Astrocyte (in vitro differentiated cells and primary cell): ENCODE data around the gene SLC1A7. TPM values are rescaled to one million over a fixed set of nuclear protein-coding genes. Genes with fewer than 3 reads are reported as not detected.

Experiments
- DNase-seq: peaks from one replicate; pipeline ENCODE4 v3.0.0-alpha.2; 2010; ENCODE audit warnings: low read depth
- FAIRE-seq: peaks from 2 replicates; lab custom pipeline; 2011; peaks lifted over from hg19 to GRCh38; lab: Jason Lieb, UNC
- H2AFZ ChIP-seq: 2 replicates; pipeline ENCODE4 v1.6.0; 2012; ENCODE audit warnings: low read depth, low read length, inconsistent platforms
- H3K27ac ChIP-seq: 2 replicates; pipeline ENCODE4 v1.5.1; 2011; ENCODE audit warnings: low read depth, low read length, inconsistent platforms
- H3K27me3 ChIP-seq: 2 replicates; pipeline ENCODE4 v1.6.0; 2011; ENCODE audit warnings: low read length, inconsistent platforms; ENCODE audit not compliant: insufficient read depth
- H3K36me3 ChIP-seq: 2 replicates; pipeline ENCODE4 v1.5.1; 2011; ENCODE audit warnings: low read length, inconsistent platforms; ENCODE audit not compliant: insufficient read depth
- H3K4me1 ChIP-seq: 2 replicates; pipeline ENCODE4 v1.5.1; 2011; ENCODE audit warnings: low read length, inconsistent platforms; ENCODE audit not compliant: insufficient read depth
- H3K4me2 ChIP-seq: 2 replicates; pipeline ENCODE4 v1.6.0; 2012; ENCODE audit warnings: low read length, inconsistent platforms
- H3K4me3 ChIP-seq: 2 replicates; pipeline ENCODE4 v1.5.1; 2011; ENCODE audit warnings: low read depth, mild to moderate bottlenecking, low read length, inconsistent platforms; ENCODE audit not compliant: insufficient read depth
- H3K79me2 ChIP-seq: 2 replicates; pipeline ENCODE4 v1.6.0; 2012; ENCODE audit warnings: mild to moderate bottlenecking, low read length, inconsistent platforms; ENCODE audit not compliant: insufficient read depth
- H3K9ac ChIP-seq: 2 replicates; pipeline ENCODE4 v1.6.0; 2012; ENCODE audit warnings: mild to moderate bottlenecking, low read length, inconsistent platforms
- H3K9me3 ChIP-seq: 2 replicates; pipeline ENCODE4 v1.5.1; 2012; ENCODE audit warnings: low read depth, mild to moderate bottlenecking, low read length, inconsistent platforms; ENCODE audit not compliant: insufficient read depth
- H4K20me1 ChIP-seq: 2 replicates; pipeline ENCODE4 v1.6.0; 2012; ENCODE audit warnings: low read length, inconsistent platforms; ENCODE audit not compliant: insufficient read depth
- H3K27ac Mint-ChIP-seq: one replicate; pipeline ENCODE4 v1.8.0; 2021; ENCODE audit warnings: mild to moderate bottlenecking, mixed read lengths; ENCODE audit not compliant: unreplicated experiment
- H3K27me3 Mint-ChIP-seq: one replicate; pipeline ENCODE4 v1.8.0; 2021; ENCODE audit warnings: low read depth, mixed read lengths; ENCODE audit not compliant: unreplicated experiment
- H3K36me3 Mint-ChIP-seq: one replicate; pipeline ENCODE4 v1.8.0; 2021; ENCODE audit warnings: low read depth, mixed read lengths; ENCODE audit not compliant: unreplicated experiment
- H3K4me1 Mint-ChIP-seq: one replicate; pipeline ENCODE4 v1.8.0; 2021; ENCODE audit warnings: low read depth, mixed read lengths; ENCODE audit not compliant: unreplicated experiment
- H3K4me3 Mint-ChIP-seq: one replicate; pipeline ENCODE4 v1.8.0; 2021; ENCODE audit warnings: mild to moderate bottlenecking, moderate library complexity, mixed read lengths; ENCODE audit not compliant: unreplicated experiment
- H3K9me3 Mint-ChIP-seq: one replicate; pipeline ENCODE4 v1.8.0; 2021; ENCODE audit warnings: mild to moderate bottlenecking, mixed read lengths; ENCODE audit not compliant: unreplicated experiment
- EZH2 ChIP-seq: IDR thresholded peaks from 2 replicates; pipeline ENCODE4 v1.6.1; 2012; ENCODE audit warnings: mild to moderate bottlenecking, low read length, inconsistent platforms; ENCODE audit not compliant: insufficient read depth
- total RNA-seq: library from RNA; stranded (reverse); gene quantifications from 2 replicates; pipeline ENCODE4 v1.2.1, GENCODE V29; 2021
- TF ChIP-seq, protein P1 (sequence below): IDR thresholded peaks from 2 replicates; pipeline ENCODE4 v1.5.1; 2011; ENCODE audit warnings: low read depth, mild to moderate bottlenecking, inconsistent platforms, low read length, moderate library complexity; ENCODE audit not compliant: insufficient read depth

The SLC1A7 gene
- total RNA-seq, 1 donor from 2014 or later, result not detected

DNA sequence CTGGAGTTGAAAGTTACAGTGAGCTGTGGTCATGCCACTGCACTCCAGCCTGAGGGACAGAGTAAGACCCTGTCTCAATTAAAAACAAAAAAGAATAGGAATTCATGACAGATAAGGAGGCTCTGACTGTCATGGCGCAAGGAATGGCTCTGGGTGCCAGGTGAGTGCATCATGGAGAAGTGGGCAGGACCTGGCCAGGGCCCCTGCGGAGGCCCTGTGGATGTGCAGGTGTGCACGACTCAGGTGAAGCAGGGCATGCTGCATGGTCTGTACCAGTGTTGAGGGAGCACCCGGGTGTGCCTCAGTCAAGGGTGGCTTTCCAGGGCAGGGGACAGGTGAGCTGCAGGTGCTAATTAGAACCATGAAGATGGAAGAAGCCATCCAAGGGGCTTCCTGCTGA lies 14.0 kb downstream of the SLC1A7 start:
- Histone ChIP-seq H3K9me3 (no peaks in the 10 kb centered on the region), H4K20me1 (no peaks in the 10 kb centered on the region), H3K36me3 (no peaks in the 10 kb centered on the region), H3K79me2 (no peaks in the 10 kb centered on the region), H3K4me1 (peaks cover 3% of the 10 kb centered on the region), H3K4me2 (no peak overlapping the region), H3K27ac (no peak overlapping the region), H3K4me3 (no peak overlapping the region), H2AFZ (no peak overlapping the region), H3K27me3 (no peaks in the 10 kb centered on the region), H3K9ac (no peak overlapping the region)
- Mint-ChIP-seq H3K9me3 (peaks cover 4% of the 10 kb centered on the region), H3K36me3 (no peaks in the 10 kb centered on the region), H3K4me3 (no peak overlapping the region), H3K4me1 (peaks cover 14% of the 10 kb centered on the region), H3K27me3 (peaks cover 38% of the 10 kb centered on the region), H3K27ac (no peak overlapping the region)
- DNase-seq (no peak), FAIRE-seq (no peak)
- TF ChIP-seq EZH2, result no peak
- TF ChIP-seq, protein P1, sequence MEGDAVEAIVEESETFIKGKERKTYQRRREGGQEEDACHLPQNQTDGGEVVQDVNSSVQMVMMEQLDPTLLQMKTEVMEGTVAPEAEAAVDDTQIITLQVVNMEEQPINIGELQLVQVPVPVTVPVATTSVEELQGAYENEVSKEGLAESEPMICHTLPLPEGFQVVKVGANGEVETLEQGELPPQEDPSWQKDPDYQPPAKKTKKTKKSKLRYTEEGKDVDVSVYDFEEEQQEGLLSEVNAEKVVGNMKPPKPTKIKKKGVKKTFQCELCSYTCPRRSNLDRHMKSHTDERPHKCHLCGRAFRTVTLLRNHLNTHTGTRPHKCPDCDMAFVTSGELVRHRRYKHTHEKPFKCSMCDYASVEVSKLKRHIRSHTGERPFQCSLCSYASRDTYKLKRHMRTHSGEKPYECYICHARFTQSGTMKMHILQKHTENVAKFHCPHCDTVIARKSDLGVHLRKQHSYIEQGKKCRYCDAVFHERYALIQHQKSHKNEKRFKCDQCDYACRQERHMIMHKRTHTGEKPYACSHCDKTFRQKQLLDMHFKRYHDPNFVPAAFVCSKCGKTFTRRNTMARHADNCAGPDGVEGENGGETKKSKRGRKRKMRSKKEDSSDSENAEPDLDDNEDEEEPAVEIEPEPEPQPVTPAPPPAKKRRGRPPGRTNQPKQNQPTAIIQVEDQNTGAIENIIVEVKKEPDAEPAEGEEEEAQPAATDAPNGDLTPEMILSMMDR, result no peak

GRCh38 chr1:53127546-53127945 lies 14.9 kb downstream of the SLC1A7 start:
- no peak overlapping the region for H3K27ac ChIP-seq
- Mint-ChIP-seq H3K27ac (no peak overlapping the region), H3K4me1 (peaks cover 16% of the 10 kb centered on the region), H3K27me3 (peaks cover 31% of the 10 kb centered on the region), H3K9me3 (peaks cover 2% of the 10 kb centered on the region), H3K4me3 (no peak overlapping the region), H3K36me3 (no peaks in the 10 kb centered on the region)
- H3K4me2 ChIP-seq, result no peak overlapping the region
- H3K9ac ChIP-seq, result no peak overlapping the region
- FAIRE-seq (no peak), DNase-seq (no peak)
- H3K4me1 ChIP-seq, result peaks cover 5% of the 10 kb centered on the region
- no peak overlapping the region for H2AFZ ChIP-seq
- no peaks in the 10 kb centered on the region for H3K9me3 ChIP-seq
- no peaks in the 10 kb centered on the region for H3K36me3 ChIP-seq
- no peaks in the 10 kb centered on the region for H3K79me2 ChIP-seq
- no peaks in the 10 kb centered on the region for H3K27me3 ChIP-seq
- TF ChIP-seq, protein P1, result no peak
- no peak for TF ChIP-seq EZH2
- no peak overlapping the region for H3K4me3 ChIP-seq
- H4K20me1 ChIP-seq, result no peaks in the 10 kb centered on the region

GRCh38 chr1:53126495-53126894 lies 15.9 kb downstream of the SLC1A7 start:
- TF ChIP-seq, protein P1, result no peak
- no peak for TF ChIP-seq EZH2
- no peak overlapping the region for H3K27ac ChIP-seq
- no peaks in the 10 kb centered on the region for H4K20me1 ChIP-seq
- no peak overlapping the region for H3K4me2 ChIP-seq
- no peaks in the 10 kb centered on the region for H3K36me3 ChIP-seq
- H3K4me3 ChIP-seq, result no peak overlapping the region
- no peaks in the 10 kb centered on the region for H3K9me3 ChIP-seq
- H3K27me3 Mint-ChIP-seq, result peaks cover 23% of the 10 kb centered on the region
- H3K9me3 Mint-ChIP-seq, result peaks cover 2% of the 10 kb centered on the region
- DNase-seq (no peak), FAIRE-seq (no peak)
- H3K4me1 ChIP-seq, result peaks cover 15% of the 10 kb centered on the region
- no peak overlapping the region for H3K9ac ChIP-seq
- H3K27me3 ChIP-seq, result no peaks in the 10 kb centered on the region
- no peak overlapping the region for H3K4me3 Mint-ChIP-seq
- no peaks in the 10 kb centered on the region for H3K79me2 ChIP-seq
- no peaks in the 10 kb centered on the region for H3K36me3 Mint-ChIP-seq
- H2AFZ ChIP-seq, result no peak overlapping the region
- H3K27ac Mint-ChIP-seq, result no peak overlapping the region
- peaks cover 25% of the 10 kb centered on the region for H3K4me1 Mint-ChIP-seq
